Right lobe of liver (tissue), 6 donors: ENCODE results near the gene NUDT12. TPM values are rescaled to one million over a fixed set of nuclear protein-coding genes. Genes with fewer than 3 reads are reported as not detected.

Experiments used
- ATAC-seq, 4 donors: fragments of 200-7000 bp; cut with Tn5 transposase; one replicate each; pipeline ENCODE4 v1.9.1; 2020; ENCODE audit warnings: mild to moderate bottlenecking in 4 of 4, moderate library complexity in 4 of 4
- DNase-seq, 3 donors: peaks; one replicate each; pipeline ENCODE4 v3.0.0-alpha.2; 2020
- H3K27ac ChIP-seq, 3 donors: fragments of 200-600 bp; one replicate each; pipeline ENCODE4 v1.8.0; 2022
- H3K27me3 ChIP-seq, 2 donors: fragments of 200-600 bp; one replicate each; pipeline ENCODE4 v1.8.0; 2022
- H3K36me3 ChIP-seq, 4 donors: fragments of 200-600 bp; sonication (generic) in 1 of 4; one replicate each; pipeline versions ENCODE4 v1.5.1 to v1.8.0; 2017 to 2022; ENCODE audit warnings: control low read depth in 1 of 4
- H3K4me1 ChIP-seq, 4 donors: fragments of 200-600 bp; sonication (generic) in 1 of 4; one replicate each; pipeline versions ENCODE4 v1.5.1 to v1.8.0; 2017 to 2022; ENCODE audit warnings: control low read depth in 1 of 4
- H3K4me3 ChIP-seq, 3 donors: fragments of 200-600 bp; one replicate each; pipeline ENCODE4 v1.8.0; 2022
- H3K9me3 ChIP-seq, 4 donors: fragments of 200-600 bp; sonication (generic) in 1 of 4; one replicate each; pipeline versions ENCODE4 v1.5.1 to v1.8.0; 2017 to 2022; ENCODE audit warnings: control low read depth in 1 of 4
- POLR2A ChIP-seq: fragments of 450-650 bp; IDR thresholded peaks from one replicate; pipeline ENCODE4 v1.6.1; 2017; ENCODE audit warnings: antibody characterized with exemption, mild to moderate bottlenecking
- WGBS: methylation state at CpG from one replicate; pipeline ENCODE4 v1.1.6; 2018; ENCODE audit warnings: low coverage, low lambda C conversion rate; ENCODE audit not compliant: insufficient coverage; ENCODE audit errors: missing lambda C conversion rate; 5-methylcytosine and 5-hydroxymethylcytosine counted together
- intact Hi-C, 2 donors: fragments of 100-400 bp; cut with DNase I; formaldehyde crosslinking; loops; one replicate each; pipeline versions ENCODE4 v1.11.2 to v1.14.1; 2022
- long read RNA-seq: library from polyadenylated mRNA; unstranded; transcript quantifications from one replicate; pipeline ENCODE4 v2.0.0, GENCODE V29; 2019
- total RNA-seq, 6 experiments: library from RNA; depleted of rRNA in 2 of 6; stranded (reverse); fragments of >200 nt in 2 of 6; fragmentation: NEBNext Ultra II Directional in 3 of 6; extraction: Animal tissue kit (Norgen Biotek cat#: 25700) in 3 of 6; gene quantifications; one replicate each; pipeline versions ENCODE4 v1.1.0 to v1.2.4, GENCODE V29; 2016 to 2023
- TF ChIP-seq, protein P1 (sequence below), 4 donors: fragments of 200-600 bp in 3 of 4; fragments of 450-650 bp in 1 of 4; IDR thresholded peaks; one replicate each; pipeline versions ENCODE4 v1.5.1 to v1.8.0; 2016 to 2022; ENCODE audit warnings: antibody characterized with exemption in 4 of 4, mild to moderate bottlenecking in 2 of 4
- donor health status: DM: no; HTN: yes; CAD: no.
- donor health status: DM: no; HTN: no; CAD: no.
- donor health status: DM: no; HTN: no; CAD: no.
- donor health status: DM: no; HTN: yes; CAD: no.
- donor health status: DM: no; HTN: yes; CAD: no.

The NUDT12 gene
- total RNA-seq: 10 to 100 TPM; 15.9 to 19.9 (median 18.4) TPM
- long read RNA-seq, partial matches to known transcripts: 0 of 3 reads
- long read RNA-seq, other reads (novel, unspliced or antisense): 0 of 3 reads

DNA sequence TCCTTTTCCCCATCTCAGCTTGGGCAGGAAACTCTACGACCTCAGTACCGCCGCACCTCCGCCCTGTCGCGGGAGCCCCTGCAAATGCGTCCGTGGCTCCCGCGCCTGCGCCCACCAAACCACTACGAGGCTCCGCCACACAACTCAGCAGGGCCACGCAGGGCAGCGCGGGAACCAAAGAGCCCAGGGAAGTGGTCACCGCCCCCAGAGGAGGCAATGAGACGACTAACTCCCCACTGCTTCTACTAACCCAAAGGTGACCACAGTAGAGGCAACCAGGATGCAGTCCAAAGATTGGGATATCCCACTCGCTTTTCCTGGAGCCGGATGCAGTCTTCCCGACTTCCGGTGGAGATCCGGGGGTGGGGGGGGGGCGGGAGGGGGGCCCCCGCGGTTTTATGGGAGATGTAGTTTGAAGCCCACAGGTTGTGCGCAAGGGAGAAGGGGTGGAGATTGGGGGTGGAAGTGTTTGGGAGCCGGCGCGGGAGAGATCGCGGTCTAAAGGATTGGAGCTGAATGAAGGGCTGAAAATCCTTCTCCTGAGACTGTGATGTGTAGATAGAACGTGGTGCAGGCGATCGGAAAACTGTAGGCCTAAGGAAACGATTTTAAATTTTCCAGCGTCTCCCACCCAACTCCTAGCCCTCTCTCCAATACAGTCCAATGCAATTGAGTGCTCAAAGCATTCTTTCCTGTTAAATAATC is at the start of gene NUDT12:
Gene NUDT12, minus strand, starts transcription at position 337 of the 705 bp plus-strand sequence. CDS start 2,541 bp downstream, outside the sequence.
- intact Hi-C loops: no loop called here
- peak; percentile 63 for TF ChIP-seq POLR2A
- TF ChIP-seq, protein P1, sequence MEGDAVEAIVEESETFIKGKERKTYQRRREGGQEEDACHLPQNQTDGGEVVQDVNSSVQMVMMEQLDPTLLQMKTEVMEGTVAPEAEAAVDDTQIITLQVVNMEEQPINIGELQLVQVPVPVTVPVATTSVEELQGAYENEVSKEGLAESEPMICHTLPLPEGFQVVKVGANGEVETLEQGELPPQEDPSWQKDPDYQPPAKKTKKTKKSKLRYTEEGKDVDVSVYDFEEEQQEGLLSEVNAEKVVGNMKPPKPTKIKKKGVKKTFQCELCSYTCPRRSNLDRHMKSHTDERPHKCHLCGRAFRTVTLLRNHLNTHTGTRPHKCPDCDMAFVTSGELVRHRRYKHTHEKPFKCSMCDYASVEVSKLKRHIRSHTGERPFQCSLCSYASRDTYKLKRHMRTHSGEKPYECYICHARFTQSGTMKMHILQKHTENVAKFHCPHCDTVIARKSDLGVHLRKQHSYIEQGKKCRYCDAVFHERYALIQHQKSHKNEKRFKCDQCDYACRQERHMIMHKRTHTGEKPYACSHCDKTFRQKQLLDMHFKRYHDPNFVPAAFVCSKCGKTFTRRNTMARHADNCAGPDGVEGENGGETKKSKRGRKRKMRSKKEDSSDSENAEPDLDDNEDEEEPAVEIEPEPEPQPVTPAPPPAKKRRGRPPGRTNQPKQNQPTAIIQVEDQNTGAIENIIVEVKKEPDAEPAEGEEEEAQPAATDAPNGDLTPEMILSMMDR (IDR thresholded peaks at IDR 0.05): no peak
- WGBS: 3% methylated on average over 36 of the region's 37 CpGs

DNA sequence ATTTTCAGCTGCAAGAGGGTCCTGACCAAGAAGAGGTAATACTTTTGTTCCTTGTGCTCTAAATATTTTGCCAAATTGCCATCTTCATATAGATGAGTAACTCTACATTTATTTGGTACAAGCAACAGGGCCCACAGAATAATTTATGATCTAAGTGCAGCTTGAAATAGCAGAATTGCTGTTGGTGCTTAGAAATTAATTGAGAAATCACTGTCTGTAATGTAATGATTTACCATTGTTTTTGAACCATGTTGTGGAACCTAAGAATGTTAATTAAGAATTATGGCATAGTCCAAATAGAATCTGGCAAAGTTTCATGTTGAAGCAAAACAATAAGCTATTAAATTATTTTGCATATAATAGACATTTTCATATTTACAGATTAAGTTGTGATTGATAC is 44.8 kb upstream of the NUDT12 start:
- DNase-seq: no peak
- Histone ChIP-seq H3K4me1 (peaks cover 0 to 8% (median 0%) of the 10 kb centered on the region in 4 donors), H3K36me3 (no peaks in the 10 kb centered on the region), H3K27me3 (no peaks in the 10 kb centered on the region), H3K9me3 (no peaks in the 10 kb centered on the region), H3K4me3 (no peak overlapping the region), H3K27ac (no peak overlapping the region)
- intact Hi-C loops: no loop called here
- no peak for TF ChIP-seq POLR2A
- TF ChIP-seq, protein P1 (IDR thresholded peaks at IDR 0.05): no peak
- no peak for ATAC-seq

More for the DNA sequence above, at the start of gene NUDT12:
- peak; percentile 66 to 76 (median 67) for DNase-seq
- Histone ChIP-seq H3K4me1 (peaks cover 0 to 3% (median 0%) of the 10 kb centered on the region in 4 donors), H3K27me3 (no peaks in the 10 kb centered on the region), H3K4me3 (peak within 1 kb of the TSS; percentile 77 to 90 (median 87)), H3K27ac (peak within 1 kb of the TSS; percentile 73 to 86 (median 77)), H3K9me3 (no peaks in the 10 kb centered on the region), H3K36me3 (no peaks in the 10 kb centered on the region)
- peak; percentile 92 to 97 (median 95) for ATAC-seq

DNA sequence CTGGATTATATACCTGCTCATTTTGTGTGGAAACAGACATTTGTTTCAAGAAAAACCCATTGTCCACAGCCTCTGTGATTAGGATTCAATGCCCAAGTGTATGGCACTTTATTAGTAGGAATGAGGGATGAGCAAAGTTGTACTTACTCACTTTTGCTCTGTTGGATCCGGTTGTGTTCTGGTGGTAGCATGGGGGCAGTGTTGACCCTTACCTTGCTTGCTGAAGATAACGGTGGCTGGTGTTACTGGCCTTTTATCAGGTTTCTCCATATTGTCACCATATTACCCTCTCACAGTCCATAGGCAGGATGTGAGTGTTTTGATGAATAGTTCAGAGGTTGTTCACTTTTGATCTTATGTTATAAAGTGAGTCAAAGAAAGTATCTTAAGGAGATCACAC is 42.7 kb upstream of the NUDT12 start:
- 87% methylated on average over 2 of the region's 2 CpGs for WGBS
- DNase-seq: no peak

DNA sequence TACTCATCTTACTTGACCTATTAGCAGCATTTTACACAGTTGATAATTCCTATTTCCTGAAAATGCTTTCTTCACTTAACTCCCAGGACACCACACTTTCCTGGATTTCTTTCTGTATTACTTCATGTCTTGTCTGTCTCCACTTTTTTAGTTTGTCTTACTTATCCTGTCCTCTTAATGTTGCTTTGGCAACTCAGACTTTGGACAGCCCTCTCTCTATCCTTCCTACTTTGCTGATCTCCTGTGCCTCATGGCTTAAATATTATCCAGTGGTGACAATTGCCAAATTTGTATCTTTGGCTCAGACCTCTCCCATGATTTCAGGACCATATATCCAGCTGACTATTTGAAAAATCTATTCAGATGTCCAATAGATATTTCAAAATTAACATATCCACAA is 39.8 kb upstream of the NUDT12 start:
- intact Hi-C loops: no loop called here
- DNase-seq (peak in 1 of 3 donors; percentile 59), ATAC-seq (peak; percentile 90 to 96 (median 92))
- H3K27ac ChIP-seq: peak overlapping the region; percentile 36 to 85 (median 68)
- no peaks in the 10 kb centered on the region for H3K9me3 ChIP-seq
- no peaks in the 10 kb centered on the region for H3K27me3 ChIP-seq
- no peak overlapping the region for H3K4me3 ChIP-seq
- TF ChIP-seq, protein P1 (IDR thresholded peaks at IDR 0.05): no peak
- no peak for TF ChIP-seq POLR2A
- no peaks in the 10 kb centered on the region for H3K36me3 ChIP-seq
- H3K4me1 ChIP-seq: peaks cover 0 to 33% (median 1%) of the 10 kb centered on the region in 4 donors

More for the DNA sequence above, 42.7 kb upstream of the NUDT12 start:
- peaks cover 0 to 28% (median 1%) of the 10 kb centered on the region in 4 donors for H3K4me1 ChIP-seq
- no peak for ATAC-seq
- intact Hi-C loops: no loop called here
- no peaks in the 10 kb centered on the region for H3K9me3 ChIP-seq
- H3K27ac ChIP-seq: no peak overlapping the region
- no peaks in the 10 kb centered on the region for H3K27me3 ChIP-seq
- no peak for TF ChIP-seq POLR2A
- TF ChIP-seq, protein P1 (IDR thresholded peaks at IDR 0.05): no peak
- no peaks in the 10 kb centered on the region for H3K36me3 ChIP-seq
- H3K4me3 ChIP-seq: no peak overlapping the region
